ENCODE data around the gene TRIM47. TPM values are rescaled to one million over a fixed set of nuclear protein-coding genes. Genes with fewer than 3 reads are reported as not detected.
A peak's percentile ranks its signal among the peaks of the same experiment; 100 is the strongest.

Gene TRIM47
- total and polyA plus RNA-seq, 2 of the 13 experiments (the other 11 are each of a cell fraction or from before 2014, with no cell fraction given), result 33.5 to 82.0 TPM

DNA sequence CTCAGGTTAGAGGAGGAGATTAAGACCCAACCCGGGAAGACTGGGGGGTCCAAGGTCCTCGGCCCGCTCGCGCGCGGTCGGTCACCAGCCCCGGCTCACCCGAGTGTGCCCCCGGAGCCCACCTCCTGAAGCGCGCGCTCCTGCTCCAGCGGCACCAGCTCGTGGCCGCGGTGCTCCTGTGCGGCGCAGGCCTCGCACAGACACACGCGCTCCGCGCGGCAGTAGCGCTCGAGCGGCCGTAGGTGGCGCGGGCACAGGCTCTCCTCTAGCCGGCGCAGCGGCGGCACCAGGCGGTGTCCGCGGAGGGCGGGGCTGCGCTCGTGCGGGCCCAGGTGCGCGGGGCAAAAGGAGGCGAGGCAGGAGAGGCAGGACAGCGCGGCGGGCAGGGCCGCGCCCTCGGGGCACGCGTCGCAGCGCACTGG, 618 bp downstream of the TRIM47 start (continued):
- TF ChIP-seq, protein P1, sequence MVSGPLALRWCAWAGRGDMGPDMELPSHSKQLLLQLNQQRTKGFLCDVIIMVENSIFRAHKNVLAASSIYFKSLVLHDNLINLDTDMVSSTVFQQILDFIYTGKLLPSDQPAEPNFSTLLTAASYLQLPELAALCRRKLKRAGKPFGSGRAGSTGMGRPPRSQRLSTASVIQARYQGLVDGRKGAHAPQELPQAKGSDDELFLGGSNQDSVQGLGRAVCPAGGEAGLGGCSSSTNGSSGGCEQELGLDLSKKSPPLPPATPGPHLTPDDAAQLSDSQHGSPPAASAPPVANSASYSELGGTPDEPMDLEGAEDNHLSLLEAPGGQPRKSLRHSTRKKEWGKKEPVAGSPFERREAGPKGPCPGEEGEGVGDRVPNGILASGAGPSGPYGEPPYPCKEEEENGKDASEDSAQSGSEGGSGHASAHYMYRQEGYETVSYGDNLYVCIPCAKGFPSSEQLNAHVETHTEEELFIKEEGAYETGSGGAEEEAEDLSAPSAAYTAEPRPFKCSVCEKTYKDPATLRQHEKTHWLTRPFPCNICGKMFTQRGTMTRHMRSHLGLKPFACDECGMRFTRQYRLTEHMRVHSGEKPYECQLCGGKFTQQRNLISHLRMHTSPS (CRISPR knock-in tag; IDR thresholded peaks at IDR 0.05; ENCODE audit: low read depth), result peak; percentile 38; the same call in 1 of the 2 replicates
- TF ChIP-seq JDP2 (CRISPR knock-in tag; IDR thresholded peaks at IDR 0.05; ENCODE audit: borderline replicate concordance), result no peak; the same call in 1 of the 2 replicates
- peak; percentile 85; the same call in 1 of the 2 replicates for TF ChIP-seq ZNF451 (CRISPR knock-in tag; IDR thresholded peaks at IDR 0.05)
- TF ChIP-seq ZNF691 (CRISPR knock-in tag; IDR thresholded peaks at IDR 0.05; ENCODE audit: borderline replicate concordance, low read depth), result peak; percentile 62; the same call in 1 of the 2 replicates
- no peak for TF ChIP-seq ZNF317 (CRISPR knock-in tag; IDR thresholded peaks at IDR 0.05)
- TF ChIP-seq GATA4 (IDR thresholded peaks at IDR 0.05; ENCODE audit: borderline replicate concordance, low read depth), result no peak
- TF ChIP-seq, protein P2, sequence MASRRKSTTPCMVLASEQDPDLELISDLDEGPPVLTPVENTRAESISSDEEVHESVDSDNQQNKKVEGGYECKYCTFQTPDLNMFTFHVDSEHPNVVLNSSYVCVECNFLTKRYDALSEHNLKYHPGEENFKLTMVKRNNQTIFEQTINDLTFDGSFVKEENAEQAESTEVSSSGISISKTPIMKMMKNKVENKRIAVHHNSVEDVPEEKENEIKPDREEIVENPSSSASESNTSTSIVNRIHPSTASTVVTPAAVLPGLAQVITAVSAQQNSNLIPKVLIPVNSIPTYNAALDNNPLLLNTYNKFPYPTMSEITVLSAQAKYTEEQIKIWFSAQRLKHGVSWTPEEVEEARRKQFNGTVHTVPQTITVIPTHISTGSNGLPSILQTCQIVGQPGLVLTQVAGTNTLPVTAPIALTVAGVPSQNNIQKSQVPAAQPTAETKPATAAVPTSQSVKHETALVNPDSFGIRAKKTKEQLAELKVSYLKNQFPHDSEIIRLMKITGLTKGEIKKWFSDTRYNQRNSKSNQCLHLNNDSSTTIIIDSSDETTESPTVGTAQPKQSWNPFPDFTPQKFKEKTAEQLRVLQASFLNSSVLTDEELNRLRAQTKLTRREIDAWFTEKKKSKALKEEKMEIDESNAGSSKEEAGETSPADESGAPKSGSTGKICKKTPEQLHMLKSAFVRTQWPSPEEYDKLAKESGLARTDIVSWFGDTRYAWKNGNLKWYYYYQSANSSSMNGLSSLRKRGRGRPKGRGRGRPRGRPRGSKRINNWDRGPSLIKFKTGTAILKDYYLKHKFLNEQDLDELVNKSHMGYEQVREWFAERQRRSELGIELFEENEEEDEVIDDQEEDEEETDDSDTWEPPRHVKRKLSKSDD (CRISPR knock-in tag; IDR thresholded peaks at IDR 0.05; ENCODE audit: low read depth), result no peak
- TF ChIP-seq SMAD1 (CRISPR knock-in tag; IDR thresholded peaks at IDR 0.05; ENCODE audit: borderline replicate concordance, low read depth), result no peak
- peak; percentile 55 for TF ChIP-seq TBL1XR1 (IDR thresholded peaks at IDR 0.05; ENCODE audit: borderline replicate concordance, low read length, partially characterized antibody)
- TF ChIP-seq ZNF570 (CRISPR knock-in tag; IDR thresholded peaks at IDR 0.05; ENCODE audit: borderline replicate concordance), result peak; percentile 22; the same call in 1 of the 2 replicates
- TF ChIP-seq ZIK1 (CRISPR knock-in tag; IDR thresholded peaks at IDR 0.05; ENCODE audit: borderline replicate concordance, low read depth), result peak; percentile 74; the same call in 1 of the 2 replicates
- TF ChIP-seq ZBTB20 (CRISPR knock-in tag; IDR thresholded peaks at IDR 0.05; ENCODE audit: borderline replicate concordance, low read depth), result no peak; the same call in 1 of the 2 replicates
- TF ChIP-seq TEAD2 (CRISPR knock-in tag; IDR thresholded peaks at IDR 0.05), result peak; percentile 78; the same call in 1 of the 2 replicates
- TF ChIP-seq ZFP1 (CRISPR knock-in tag; IDR thresholded peaks at IDR 0.05), result no peak
- no peak for TF ChIP-seq PITX1 (CRISPR knock-in tag; IDR thresholded peaks at IDR 0.05)
- no peak for TF ChIP-seq ZBTB26 (CRISPR knock-in tag; IDR thresholded peaks at IDR 0.05; ENCODE audit: borderline replicate concordance)
- no peak for TF ChIP-seq FOXA3 (CRISPR knock-in tag; IDR thresholded peaks at IDR 0.05)
- no peak for TF ChIP-seq ZNF335 (CRISPR knock-in tag; IDR thresholded peaks at IDR 0.05)
- TF ChIP-seq ZNF501 (CRISPR knock-in tag; IDR thresholded peaks at IDR 0.05), result no peak
- TF ChIP-seq SOX6 (IDR thresholded peaks at IDR 0.05), result no peak
- no peak; the same call in 1 of the 2 replicates for TF ChIP-seq SOX6 (CRISPR knock-in tag; IDR thresholded peaks at IDR 0.05)
- no peak for TF ChIP-seq ZNF780A (CRISPR knock-in tag; IDR thresholded peaks at IDR 0.05)
- no peak for TF ChIP-seq CHD4 (IDR thresholded peaks at IDR 0.05; ENCODE audit: borderline replicate concordance, low read length)
- TF ChIP-seq ZFY (CRISPR knock-in tag; IDR thresholded peaks at IDR 0.05), result peak; percentile 81
- no peak; the same call in 1 of the 2 replicates for TF ChIP-seq NKX3-1 (CRISPR knock-in tag; IDR thresholded peaks at IDR 0.05)
- no peak for TF ChIP-seq SCMH1 (CRISPR knock-in tag; IDR thresholded peaks at IDR 0.05; ENCODE audit: borderline replicate concordance)

Measured in HepG2 (cell line).